HS-5 (cell line): ENCODE results near the gene GYPE.
"Not testable (repeated sequence)": the region's sequence is repeated elsewhere in the genome, so short reads cannot be mapped to it uniquely, and the experiment has no call there.

Experiments
- DNase-seq: peaks from one replicate; pipeline ENCODE4 v3.0.0-alpha.2; 2012; ENCODE audit warnings: low read depth

Gene GYPE

GRCh38 chr4:143905440-143905839, at the start of gene GYPE:
Gene GYPE, minus strand, starts transcription at chr4:143905559. Its CDS starts 52 bp downstream, at chr4:143905507.
- not testable (repeated sequence) for DNase-seq

GRCh38 chr4:143951458-143951972, 46.2 kb upstream of the GYPE start:
- DNase-seq, result not testable (repeated sequence)

- peak; percentile 3 for DNase-seq
Observed at GRCh38 chr4:143950967-143951366, 45.6 kb upstream of the GYPE start.

DNA sequence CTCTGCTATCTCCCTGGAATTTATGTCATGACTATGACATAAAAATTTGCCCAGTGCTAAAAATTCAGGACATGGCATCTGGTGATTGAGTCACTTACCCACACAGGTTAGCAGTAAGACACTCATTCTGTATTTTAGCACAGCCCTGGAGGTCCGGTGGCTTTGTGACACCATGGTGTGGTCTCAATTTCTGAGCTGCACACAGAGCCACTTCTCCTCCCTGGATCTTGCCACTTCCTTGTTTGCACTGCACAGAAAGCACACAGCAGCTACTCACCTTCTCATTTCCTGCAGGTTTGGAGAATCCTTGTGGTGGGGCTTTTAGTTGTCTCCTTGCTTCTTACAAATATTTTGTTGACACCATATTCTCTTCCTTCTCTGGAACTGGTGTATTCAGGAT, 44.8 kb upstream of the GYPE start:
- not testable (repeated sequence) for DNase-seq

DNA sequence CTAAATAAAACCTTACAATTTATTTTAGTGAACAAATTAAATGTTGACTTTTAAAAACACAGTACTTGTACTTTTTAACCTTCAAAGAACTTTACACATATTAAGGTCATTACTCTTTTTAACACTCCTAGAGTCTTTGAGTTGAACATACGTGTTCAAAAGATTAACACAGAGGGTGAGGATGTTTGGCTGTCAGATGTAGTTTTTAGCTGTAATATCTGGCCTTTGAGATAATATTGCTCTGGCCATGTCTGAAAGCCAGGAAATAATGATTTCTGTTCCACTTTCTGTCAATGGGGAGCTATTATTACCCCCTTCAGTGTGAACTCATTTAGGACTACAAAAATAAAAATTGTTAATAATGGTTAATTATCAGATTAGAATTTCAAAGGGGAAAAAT, 42.1 kb upstream of the GYPE start:
- DNase-seq, result not testable (repeated sequence)

DNA sequence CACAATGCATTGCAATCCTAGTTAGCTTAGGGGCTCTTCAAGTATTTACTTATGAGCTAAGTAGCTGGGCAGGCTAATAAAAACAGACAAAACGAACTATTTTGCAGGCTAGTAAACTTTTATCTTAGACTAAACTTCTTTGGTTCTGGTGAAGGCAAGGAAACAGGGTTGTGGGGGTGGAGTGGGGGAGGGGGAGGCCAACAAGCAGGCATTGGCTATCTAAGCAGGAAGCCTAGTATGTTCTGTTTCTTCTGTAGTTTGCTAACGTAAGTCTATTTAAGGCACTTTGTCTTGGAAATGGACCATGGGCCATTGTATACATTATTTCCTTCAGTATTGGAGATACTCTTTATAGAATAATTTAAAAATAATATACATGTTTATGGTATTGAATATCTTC, 35.3 kb upstream of the GYPE start:
- DNase-seq, result not testable (repeated sequence)

DNA sequence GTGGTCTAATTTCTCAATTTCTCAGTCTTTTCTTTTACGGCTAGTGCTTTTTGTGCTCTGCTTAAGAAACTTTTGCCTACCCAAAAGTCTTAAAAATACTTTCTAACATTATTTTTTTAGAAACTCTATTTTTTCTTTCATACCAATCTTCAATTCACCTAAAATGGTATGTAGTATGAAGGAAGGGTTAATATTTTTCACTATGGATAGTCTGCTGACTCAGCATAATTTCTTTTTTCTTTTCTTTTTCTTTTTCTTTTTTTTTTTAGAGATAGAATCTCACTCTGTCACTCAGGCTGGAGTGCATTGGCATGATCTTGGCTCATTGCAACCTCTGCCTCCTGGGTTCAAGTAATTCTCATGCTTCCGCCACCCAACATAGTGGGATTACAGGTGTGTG, 34.2 kb upstream of the GYPE start:
- DNase-seq, result no peak

GRCh38 chr4:143938890-143939289, 33.5 kb upstream of the GYPE start:
- not testable (repeated sequence) for DNase-seq

- DNase-seq, result no peak
Observed at GRCh38 chr4:143921181-143921580, 15.8 kb upstream of the GYPE start.

DNA sequence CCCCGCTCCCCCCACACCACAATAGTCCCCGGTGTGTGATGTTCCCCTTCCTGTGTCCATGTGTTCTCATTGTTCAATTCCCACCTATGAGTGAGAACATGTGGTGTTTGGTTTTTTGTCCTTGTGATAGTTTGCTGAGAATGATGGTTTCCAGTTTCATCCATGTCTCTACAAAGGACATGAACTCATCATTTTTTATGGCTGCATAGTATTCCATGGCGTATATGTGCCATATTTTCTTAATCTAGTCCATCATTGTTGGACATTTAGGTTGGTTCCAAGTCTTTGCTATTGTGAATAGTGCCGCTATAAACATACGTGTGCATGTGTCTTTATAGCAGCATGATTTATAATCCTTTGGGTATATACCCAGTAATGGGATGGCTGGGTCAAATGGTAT, 11.1 kb upstream of the GYPE start:
- DNase-seq, result not testable (repeated sequence)

DNA sequence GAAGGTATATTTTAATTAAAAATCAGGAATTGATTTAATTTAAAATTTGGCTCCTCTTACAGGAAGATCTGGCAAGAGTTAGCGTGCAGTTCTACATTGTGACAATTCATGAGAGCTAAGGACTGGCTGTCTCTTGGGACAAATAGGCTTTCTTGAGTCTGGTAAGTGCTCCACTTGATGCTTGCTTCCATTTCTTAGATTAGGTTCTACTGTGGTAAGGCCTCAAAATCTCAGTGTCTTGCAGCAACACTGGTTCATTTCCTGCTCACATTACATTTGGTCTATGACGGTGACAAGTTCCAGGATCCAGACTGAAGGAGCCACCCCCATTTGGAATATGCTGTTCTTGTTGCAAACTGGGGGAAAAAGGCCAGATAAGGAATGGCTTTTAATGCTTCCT, 7.1 kb upstream of the GYPE start:
- not testable (repeated sequence) for DNase-seq

DNA sequence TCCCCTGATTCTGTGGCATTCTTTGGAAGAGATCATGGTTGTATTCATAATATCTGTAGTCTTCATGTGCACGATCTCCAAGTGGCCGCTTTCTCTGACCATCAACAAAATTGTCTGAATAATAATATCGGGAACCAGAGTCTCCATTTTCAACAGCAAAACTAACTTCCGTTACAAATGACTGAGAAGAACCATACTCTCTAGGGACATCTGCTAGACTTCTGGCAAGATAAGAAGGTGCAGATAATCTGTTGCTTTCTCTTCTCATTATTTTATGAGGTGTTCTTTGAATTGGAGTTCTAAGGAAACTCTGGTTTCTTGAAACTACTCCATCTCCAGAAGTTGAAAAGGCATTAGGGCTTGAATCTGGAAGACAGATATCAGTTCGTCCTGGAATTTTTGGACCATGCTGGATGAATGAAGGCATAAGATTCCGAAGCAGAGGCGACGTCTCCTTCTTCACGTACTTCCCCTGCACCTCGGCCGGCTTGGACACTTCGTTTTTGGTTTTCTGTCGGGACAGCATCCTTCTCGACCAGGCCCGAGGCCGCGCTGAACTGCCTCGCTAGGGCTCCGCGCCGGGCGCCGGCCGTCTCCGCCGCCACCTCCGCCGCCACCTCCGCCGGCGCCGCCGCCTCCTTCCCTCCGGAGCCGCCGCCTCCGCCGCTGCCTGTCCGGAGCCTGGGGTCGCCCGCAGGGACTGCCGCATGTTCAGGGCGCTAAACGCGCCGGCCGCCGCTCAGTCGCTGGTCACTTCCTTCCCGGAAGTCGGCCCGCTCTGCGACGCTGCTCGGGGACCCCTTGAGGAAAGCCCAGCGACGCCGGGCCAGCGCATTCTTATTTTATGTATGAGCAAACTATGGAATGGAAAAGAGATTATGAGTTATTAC, 6.4 kb upstream of the GYPE start:
- DNase-seq, result not testable (repeated sequence)

GRCh38 chr4:143910906-143911305, 5.5 kb upstream of the GYPE start:
- DNase-seq, result not testable (repeated sequence)

- DNase-seq, result not testable (repeated sequence)
Observed at GRCh38 chr4:143907811-143908210, 2.5 kb upstream of the GYPE start.

- not testable (repeated sequence) for DNase-seq
Observed at GRCh38 chr4:143904431-143904830, 928 bp downstream of the GYPE start.

DNA sequence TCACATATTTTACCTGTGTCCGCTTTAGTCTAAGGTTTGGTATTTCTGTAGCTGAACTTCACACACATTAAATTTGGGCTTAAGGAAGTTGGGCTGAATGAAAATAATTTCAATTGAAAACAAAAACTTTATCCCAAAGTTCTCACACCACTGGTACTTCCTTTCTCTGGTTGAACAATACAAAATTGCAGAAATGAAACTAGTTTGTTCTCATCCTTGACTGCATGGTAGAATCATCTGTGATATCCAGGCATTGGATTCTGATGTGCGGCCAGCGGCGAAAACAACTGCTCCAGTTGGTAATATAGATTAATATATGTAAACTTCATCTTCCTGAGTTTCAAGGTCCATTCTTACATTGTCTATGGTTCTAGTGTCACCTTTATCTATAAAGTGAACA, 15.0 kb downstream of the GYPE start:
- not testable (repeated sequence) for DNase-seq

GRCh38 chr4:143888189-143888588, 17.2 kb downstream of the GYPE start:
- DNase-seq, result not testable (repeated sequence)

DNA sequence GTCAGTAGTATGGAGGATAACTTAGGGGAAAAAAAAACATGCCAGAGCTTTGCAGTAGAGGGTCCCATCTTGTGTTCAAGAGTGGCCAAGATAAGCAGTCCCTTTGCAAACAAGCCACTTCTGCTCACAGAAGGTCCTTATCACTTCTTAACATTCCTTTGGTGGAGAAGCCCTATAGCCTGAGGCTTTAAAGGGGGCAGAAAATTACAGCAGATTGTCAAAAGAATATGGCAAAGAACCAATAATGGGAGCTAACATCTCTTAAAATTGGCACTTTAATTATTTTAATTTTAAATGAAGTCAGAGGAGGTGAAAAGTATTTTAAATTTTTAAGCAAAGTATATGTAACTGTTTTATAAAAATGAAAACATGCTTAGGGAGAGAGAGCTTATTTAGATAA, 20.4 kb downstream of the GYPE start:
- not testable (repeated sequence) for DNase-seq

- DNase-seq, result no peak
Observed at GRCh38 chr4:143883529-143883928, 21.8 kb downstream of the GYPE start.

DNA sequence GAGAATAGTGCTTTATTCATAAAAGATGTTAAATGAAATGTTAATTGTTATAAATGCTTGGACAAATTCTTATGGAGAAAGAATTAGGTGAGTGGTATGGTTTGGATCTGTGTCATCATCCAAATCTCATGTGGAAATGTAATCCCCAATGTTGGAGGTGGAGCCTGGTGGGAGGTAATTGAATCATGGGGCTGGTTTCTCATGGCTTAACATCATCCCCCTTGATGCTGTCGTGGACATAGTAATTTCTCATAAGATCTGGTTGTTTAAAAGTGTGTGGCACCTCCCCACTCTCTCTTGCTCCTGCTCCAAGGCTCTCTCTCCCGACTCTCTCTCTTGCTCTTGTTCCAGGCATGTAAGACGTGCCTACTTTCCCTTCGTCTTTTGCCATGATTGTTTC, 22.5 kb downstream of the GYPE start:
- DNase-seq, result no peak

GRCh38 chr4:143879561-143879960, 25.8 kb downstream of the GYPE start:
- not testable (repeated sequence) for DNase-seq

GRCh38 chr4:143875357-143875756, 30.0 kb downstream of the GYPE start:
- not testable (repeated sequence) for DNase-seq

DNA sequence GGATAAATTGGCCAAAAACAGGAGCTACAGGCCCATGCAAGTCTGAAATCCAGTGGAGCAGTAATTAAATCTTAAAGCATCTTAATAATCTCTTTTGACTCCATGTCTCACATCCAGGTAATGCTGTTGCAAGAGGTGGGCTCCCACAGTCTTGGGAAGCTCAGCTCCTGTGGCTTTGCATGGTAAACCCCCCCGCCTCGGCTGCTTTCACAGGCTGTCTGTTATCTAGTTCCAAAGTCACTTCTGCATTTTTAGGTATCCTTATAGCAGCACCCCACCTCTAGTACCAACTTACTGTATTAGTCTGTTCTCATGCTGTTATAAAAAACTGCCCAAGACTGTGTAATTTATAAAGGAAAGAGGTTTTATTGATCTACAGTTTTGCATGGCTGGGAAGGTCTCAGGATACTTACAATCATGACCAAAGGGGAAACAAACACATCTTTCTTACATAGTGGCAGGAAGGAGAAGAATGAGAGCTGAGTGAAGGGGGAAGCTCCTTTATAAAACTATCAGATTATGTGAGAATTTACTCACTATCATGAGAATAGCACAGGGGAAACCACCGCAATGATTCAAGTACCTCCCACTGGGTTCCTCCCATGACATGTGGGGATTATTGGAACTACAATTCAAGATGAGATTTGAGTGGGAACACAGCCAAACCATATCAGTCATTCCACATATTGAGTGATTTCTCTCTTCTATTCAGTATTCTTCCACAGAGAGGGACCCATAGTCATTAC, 34.7 kb downstream of the GYPE start:
- not testable (repeated sequence) for DNase-seq
